NCI-H187 treated with DMSO at 0.1 percent for 48 hours (cell line): ENCODE data around the gene UBE2E2.

Experiments used
- DNase-seq: peaks from one replicate; lab custom pipeline; 2025; lab: John Stamatoyannopoulos, UW

The UBE2E2 gene

GRCh38 chr3:23623844-23624243 is 420.7 kb downstream of the UBE2E2 start:
- DNase-seq = no peak

- no peak for DNase-seq
These were observed 421.2 kb downstream of the UBE2E2 start for GRCh38 chr3:23624305-23624704.

DNA sequence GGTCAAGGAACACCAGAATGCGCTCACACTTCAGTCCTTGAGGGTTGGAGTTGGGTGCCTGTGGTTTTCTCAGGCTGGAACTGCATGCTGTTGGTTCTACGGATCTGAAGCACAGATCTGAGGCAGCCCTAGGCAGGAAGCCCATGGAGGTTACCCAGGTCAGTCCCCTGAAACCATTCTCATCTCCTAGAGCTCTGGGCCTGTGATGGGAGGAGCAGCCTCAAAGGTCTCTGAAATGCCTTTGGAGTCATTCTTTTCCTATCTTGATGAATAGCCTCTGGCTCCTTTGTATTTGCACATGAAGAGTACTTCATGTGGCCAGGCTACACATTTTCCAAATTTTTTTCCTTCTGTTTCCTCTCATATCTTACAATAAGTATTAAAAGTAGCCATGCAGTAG is 423.3 kb downstream of the UBE2E2 start:
- no peak for DNase-seq

- DNase-seq = no peak
These were observed 426.2 kb downstream of the UBE2E2 start for GRCh38 chr3:23629181-23629894.

- DNase-seq = no peak
These were observed 430.3 kb downstream of the UBE2E2 start for GRCh38 chr3:23633261-23633960.

DNA sequence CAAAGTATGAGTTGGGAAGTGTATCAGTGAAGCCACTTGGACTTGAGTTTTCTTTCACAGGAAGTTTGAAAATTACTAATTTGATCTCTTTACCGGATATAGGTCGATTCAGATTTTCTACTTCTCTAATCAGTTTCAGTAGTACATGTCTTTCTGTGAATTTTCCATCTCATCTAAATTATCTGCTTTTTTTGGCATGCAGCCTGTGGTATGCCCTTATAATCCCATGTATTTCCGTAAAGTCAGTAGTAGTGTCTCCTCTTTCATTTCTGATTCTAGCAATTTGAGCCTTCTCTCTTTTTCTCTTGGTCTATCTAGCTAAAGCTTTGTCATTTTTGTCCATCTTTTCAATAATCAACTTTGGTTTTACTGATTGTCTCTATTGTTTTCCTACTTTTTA is 434.2 kb downstream of the UBE2E2 start:
- DNase-seq = no peak

GRCh38 chr3:23640471-23641146 is 437.5 kb downstream of the UBE2E2 start:
- DNase-seq = no peak
